ENCODE results near the gene OR1F1. TPM values are rescaled to one million over a fixed set of nuclear protein-coding genes. Genes with fewer than 3 reads are reported as not detected.

OR1F1 gene
- total RNA-seq, 6 experiments from 2014 or later, result not detected

- H3K4me1 ChIP-seq, result no peaks in the 10 kb centered on the region
- TF ChIP-seq POLR2A (IDR thresholded peaks at IDR 0.05), result no peak
- TF ChIP-seq CTCF (IDR thresholded peaks at IDR 0.05), result no peak
- intact Hi-C loops (cut with DNase I), result no loop called here
- WGBS (ENCODE audit: insufficient coverage, low coverage, low lambda C conversion rate, missing lambda C conversion rate), result 82% methylated on average over 4 of the region's 4 CpGs
- DNase-seq, result no peak
- H3K27me3 ChIP-seq, result no peaks in the 10 kb centered on the region
- H3K4me3 ChIP-seq, result no peak overlapping the region
- H3K36me3 ChIP-seq, result no peaks in the 10 kb centered on the region
- H3K27ac ChIP-seq, result no peak overlapping the region
- no peaks in the 10 kb centered on the region for H3K9me3 ChIP-seq
- ATAC-seq, result no peak
These were observed 65.0 kb downstream of the OR1F1 start for GRCh38 chr16:3252967-3253366.

- WGBS (ENCODE audit: insufficient coverage, low coverage, low lambda C conversion rate, missing lambda C conversion rate), result 44% methylated on average over 4 of the region's 35 CpGs
- DNase-seq, result no peak
These were observed 66.3 kb downstream of the OR1F1 start for GRCh38 chr16:3254309-3254708.

More at GRCh38 chr16:3254309-3254708, 66.3 kb downstream of the OR1F1 start:
- H3K27me3 ChIP-seq, result no peaks in the 10 kb centered on the region
- H3K4me3 ChIP-seq, result no peak overlapping the region
- no peak overlapping the region for H3K27ac ChIP-seq
- intact Hi-C loops (cut with DNase I), result no loop called here
- H3K4me1 ChIP-seq, result no peaks in the 10 kb centered on the region
- ATAC-seq, result no peak
- no peaks in the 10 kb centered on the region for H3K36me3 ChIP-seq
- no peak for TF ChIP-seq CTCF (IDR thresholded peaks at IDR 0.05)
- no peak for TF ChIP-seq POLR2A (IDR thresholded peaks at IDR 0.05)
- H3K9me3 ChIP-seq, result no peaks in the 10 kb centered on the region

Other genes with a start within 250 kb of the OR1F1 start
- gene KREMEN2, start 223.9 kb upstream of the OR1F1 start, total RNA-seq, result not detected
- gene PAQR4, start 218.9 kb upstream of the OR1F1 start, total RNA-seq, result 1 to 10 TPM in 4 of 6 experiments, under 1 TPM in 2; 0.93 to 6.1 (median 3.3) TPM
- 1 to 10 TPM in 5 of 6 experiments, under 1 TPM in 1; 0.68 to 6.5 (median 1.7) TPM for gene PKMYT1, start 207.8 kb upstream of the OR1F1 start, total RNA-seq
- gene CLDN9, start 175.3 kb upstream of the OR1F1 start, total RNA-seq, result 1 to 10 TPM in 2 of 6 experiments, under 1 TPM in 4; 0.25 to 1.7 (median 0.92) TPM
- 1 to 10 TPM in 1 of 6 experiments, not detected in 5; 2.9 TPM for gene CLDN6, start 170.0 kb upstream of the OR1F1 start, total RNA-seq
- 100 to 1,000 TPM in 3 of 6 experiments, 10 to 100 TPM in 1, 1 to 10 TPM in 2; 5.2 to 284 (median 69.4) TPM for gene TNFRSF12A, start 167.8 kb upstream of the OR1F1 start, total RNA-seq
- gene HCFC1R1, start 164.3 kb upstream of the OR1F1 start, total RNA-seq, result 10 to 100 TPM in 5 of 6 experiments, 1 to 10 TPM in 1; 9.7 to 14.6 (median 12.1) TPM
- 10 to 100 TPM in 2 of 6 experiments, 1 to 10 TPM in 4; 7.7 to 15.7 (median 9.7) TPM for gene THOC6, start 164.2 kb upstream of the OR1F1 start, total RNA-seq
- gene BICDL2, start 151.3 kb upstream of the OR1F1 start, total RNA-seq, result under 1 TPM in 5 of 6 experiments, not detected in 1; 0.11 to 0.58 (median 0.48) TPM
- 1 to 10 TPM; 1.3 to 2.0 (median 1.6) TPM for gene MMP25, start 141.6 kb upstream of the OR1F1 start, total RNA-seq
- 1,000 to 10,000 TPM in 2 of 6 experiments, 100 to 1,000 TPM in 4; 204 to 1,268 (median 669) TPM for gene IL32, start 122.6 kb upstream of the OR1F1 start, total RNA-seq
- not detected for gene ZSCAN10, start 88.9 kb upstream of the OR1F1 start, total RNA-seq
- 1 to 10 TPM; 4.0 to 8.4 (median 5.4) TPM for gene ZNF205, start 75.6 kb upstream of the OR1F1 start, total RNA-seq
- 1 to 10 TPM; 1.3 to 4.4 (median 1.7) TPM for gene ZNF213, start 53.2 kb upstream of the OR1F1 start, total RNA-seq
- 1 to 10 TPM; 1.9 to 4.8 (median 3.5) TPM for gene ZNF200, start 47.0 kb downstream of the OR1F1 start, total RNA-seq
- 1 to 10 TPM in 3 of 6 experiments, under 1 TPM in 3; 0.66 to 1.7 (median 1.0) TPM for gene MEFV, start 68.4 kb downstream of the OR1F1 start, total RNA-seq
- 10 to 100 TPM in 5 of 6 experiments, 1 to 10 TPM in 1; 7.1 to 13.9 (median 11.0) TPM for gene ZNF263, start 95.3 kb downstream of the OR1F1 start, total RNA-seq
- gene TIGD7, start 117.2 kb downstream of the OR1F1 start, total RNA-seq, result 1 to 10 TPM in 4 of 6 experiments, under 1 TPM in 2; 0.56 to 1.9 (median 1.7) TPM
- gene ZNF75A, start 117.3 kb downstream of the OR1F1 start, total RNA-seq, result 10 to 100 TPM in 4 of 6 experiments, 1 to 10 TPM in 2; 7.5 to 11.5 (median 10.5) TPM
- under 1 TPM in 1 of 6 experiments, not detected in 5; 0.49 TPM for gene OR2C1, start 167.7 kb downstream of the OR1F1 start, total RNA-seq
- 1 to 10 TPM; 5.0 to 7.5 (median 5.6) TPM for gene ZSCAN32, start 212.8 kb downstream of the OR1F1 start, total RNA-seq
- 1 to 10 TPM; 3.4 to 5.3 (median 4.1) TPM for gene ZNF174, start 213.0 kb downstream of the OR1F1 start, total RNA-seq